Keratinocyte (primary cell): ENCODE results near the gene ME2.

Source experiments
- CTCF ChIP-seq, 3 experiments: IDR thresholded peaks in 1 of 3; conservative IDR thresholded peaks in 1 of 3; optimal IDR thresholded peaks in 1 of 3; 2 replicates in 2 of 3; 3 replicates in 1 of 3; pipeline versions ENCODE3 to v1.5.1; 2011; ENCODE audit warnings: low read length in 3 of 3, mild to moderate bottlenecking in 3 of 3, moderate library complexity in 2 of 3, control low read depth in 1 of 3, inconsistent platforms in 1 of 3; ENCODE audit not compliant: insufficient read depth in 2 of 3; ENCODE audit errors: extremely low read depth in 1 of 3
- EZH2 ChIP-seq: IDR thresholded peaks from one replicate; pipeline ENCODE4 v1.6.1; 2012; ENCODE audit warnings: inconsistent platforms, mild to moderate bottlenecking, low read length, moderate library complexity

- TF ChIP-seq EZH2 (no peak), CTCF (optimal IDR thresholded peaks at IDR 0.05 in 1 of 3, IDR thresholded peaks at IDR 0.05 in 1 of 3, conservative IDR thresholded peaks at IDR 0.05 in 1 of 3; ENCODE audit: extremely low read depth in 1 of 3, insufficient read depth in 2 of 3, low read length in 3 of 3) (no peak)
These were observed 32.1 kb downstream of the ME2 start for GRCh38 chr18:50911006-50911405.
